T47D (cell line): ENCODE measurements around the gene ADRM1.

ENCODE experiments used
- DNase-seq, 2 experiments: peaks; one replicate each; pipeline versions ENCODE4 v3.0.0 to v3.0.0-alpha.2; 2011 to 2012; ENCODE audit warnings: low read depth in 1 of 2, low spot score in 1 of 2
- JUND ChIP-seq: IDR thresholded peaks from 2 replicates; pipeline ENCODE4 v1.6.1; 2012; ENCODE audit warnings: low read depth
- in situ Hi-C: cut with HindIII; loops from 2 replicates; pipeline ENCODE4 v1.10.0; 2016; ENCODE audit warnings: low sequenced_read_pairs, low pct_unique_long_range_greater_than_20kb

ADRM1 gene

DNA sequence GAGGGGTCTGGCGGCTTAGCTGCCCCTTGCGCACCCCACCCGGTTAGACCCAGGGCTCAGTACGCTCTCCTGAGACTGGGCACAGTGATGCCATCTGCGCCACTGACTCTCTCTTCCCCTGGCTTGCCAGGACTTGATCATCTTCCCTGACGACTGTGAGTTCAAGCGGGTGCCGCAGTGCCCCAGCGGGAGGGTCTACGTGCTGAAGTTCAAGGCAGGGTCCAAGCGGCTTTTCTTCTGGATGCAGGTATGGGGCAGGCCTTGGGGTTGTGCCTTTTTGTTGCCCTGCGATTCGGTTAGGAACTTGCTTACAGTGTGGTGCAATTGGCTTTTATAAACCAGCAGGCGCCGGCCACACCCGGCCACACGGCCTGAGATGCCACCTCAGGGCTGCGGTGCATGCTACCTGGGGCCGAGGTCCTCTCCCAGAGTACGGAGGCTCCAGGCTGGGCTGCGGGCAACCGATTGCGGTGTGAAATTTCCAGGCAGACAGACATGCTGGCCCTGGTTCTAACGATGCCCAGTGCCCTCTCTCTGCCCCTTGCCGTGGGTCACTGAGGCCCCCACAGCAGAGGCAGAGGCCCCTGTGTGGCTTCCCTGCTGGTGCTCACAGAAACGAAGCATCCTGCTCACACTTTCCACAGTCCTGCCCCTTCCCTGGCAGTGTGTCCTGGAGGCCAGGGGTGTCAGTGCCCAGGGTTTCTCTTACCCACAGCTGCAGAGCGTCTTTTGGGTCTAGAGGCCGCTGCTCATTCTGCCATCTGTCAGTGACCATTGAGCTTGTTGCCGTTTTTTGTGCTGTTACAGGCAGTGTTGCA is 1.7 kb downstream of the ADRM1 start:
- TF ChIP-seq JUND: no peak
- no peak for DNase-seq
- in situ Hi-C loops: no loop called here

- peak in 1 of 2 experiments; percentile 52 for DNase-seq
- in situ Hi-C loops: no loop called here
- no peak for TF ChIP-seq JUND
These were observed 2.5 kb downstream of the ADRM1 start for GRCh38 chr20:62305149-62305764.

- TF ChIP-seq JUND: no peak
- in situ Hi-C loops: no loop called here
- no peak for DNase-seq
These were observed 3.1 kb downstream of the ADRM1 start for GRCh38 chr20:62305765-62306413.

GRCh38 chr20:62306414-62307187 is 3.8 kb downstream of the ADRM1 start:
- in situ Hi-C loops: no loop called here
- TF ChIP-seq JUND: no peak
- no peak for DNase-seq

- DNase-seq: no peak
- in situ Hi-C loops: no loop called here
- TF ChIP-seq JUND: no peak
These were observed 4.7 kb downstream of the ADRM1 start for GRCh38 chr20:62307226-62308101.

DNA sequence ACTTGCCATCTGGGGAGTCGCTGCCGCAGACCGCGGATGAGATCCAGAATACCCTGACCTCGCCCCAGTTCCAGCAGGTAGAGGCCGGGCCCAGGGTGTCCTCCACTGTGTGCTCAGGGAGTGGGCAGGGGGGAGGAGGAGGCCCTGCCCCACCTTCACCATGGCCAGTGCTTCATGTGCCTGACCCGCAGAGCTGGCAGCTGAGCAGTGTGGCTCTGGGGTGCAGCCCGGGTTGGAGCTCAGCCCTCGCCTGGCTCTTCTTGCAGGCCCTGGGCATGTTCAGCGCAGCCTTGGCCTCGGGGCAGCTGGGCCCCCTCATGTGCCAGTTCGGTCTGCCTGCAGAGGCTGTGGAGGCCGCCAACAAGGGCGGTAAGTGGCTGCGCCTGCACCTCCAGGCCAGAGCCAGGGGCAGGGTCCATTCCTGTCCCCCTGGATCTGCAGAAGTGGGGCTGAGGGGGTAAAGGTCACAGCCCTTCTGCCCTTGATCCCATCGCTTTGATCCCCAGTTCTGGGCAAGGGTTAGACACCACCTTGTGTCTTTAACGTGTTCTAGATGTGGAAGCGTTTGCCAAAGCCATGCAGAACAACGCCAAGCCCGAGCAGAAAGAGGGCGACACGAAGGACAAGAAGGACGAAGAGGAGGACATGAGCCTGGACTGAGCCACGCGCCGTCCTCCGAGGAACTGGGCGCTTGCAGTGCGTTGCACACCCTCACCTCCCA is 5.5 kb downstream of the ADRM1 start:
- in situ Hi-C loops: no loop called here
- no peak for DNase-seq
- TF ChIP-seq JUND: no peak

- in situ Hi-C loops: no loop called here
- no peak for TF ChIP-seq JUND
- no peak for DNase-seq
These were observed 6.6 kb downstream of the ADRM1 start for GRCh38 chr20:62309198-62309944.

GRCh38 chr20:62309947-62310756 is 7.4 kb downstream of the ADRM1 start:
- TF ChIP-seq JUND: no peak
- DNase-seq: no peak
- in situ Hi-C loops: no loop called here

- in situ Hi-C loops: no loop called here
- TF ChIP-seq JUND: no peak
- no peak for DNase-seq
These were observed 7.9 kb downstream of the ADRM1 start for GRCh38 chr20:62310757-62311121.

- in situ Hi-C loops: no loop called here
- TF ChIP-seq JUND: no peak
- DNase-seq: no peak
These were observed 8.4 kb downstream of the ADRM1 start for GRCh38 chr20:62311150-62311549.
